GM21723 (cell line): ENCODE results near the gene LRRC3C.

Source experiments
- ATAC-seq: cut with Tn5 transposase; IDR thresholded peaks from one replicate; pipeline ENCODE4 v1.9.1; 2021; ENCODE audit warnings: mild to moderate bottlenecking, moderate library complexity; ENCODE audit not compliant: unreplicated experiment

LRRC3C gene

DNA sequence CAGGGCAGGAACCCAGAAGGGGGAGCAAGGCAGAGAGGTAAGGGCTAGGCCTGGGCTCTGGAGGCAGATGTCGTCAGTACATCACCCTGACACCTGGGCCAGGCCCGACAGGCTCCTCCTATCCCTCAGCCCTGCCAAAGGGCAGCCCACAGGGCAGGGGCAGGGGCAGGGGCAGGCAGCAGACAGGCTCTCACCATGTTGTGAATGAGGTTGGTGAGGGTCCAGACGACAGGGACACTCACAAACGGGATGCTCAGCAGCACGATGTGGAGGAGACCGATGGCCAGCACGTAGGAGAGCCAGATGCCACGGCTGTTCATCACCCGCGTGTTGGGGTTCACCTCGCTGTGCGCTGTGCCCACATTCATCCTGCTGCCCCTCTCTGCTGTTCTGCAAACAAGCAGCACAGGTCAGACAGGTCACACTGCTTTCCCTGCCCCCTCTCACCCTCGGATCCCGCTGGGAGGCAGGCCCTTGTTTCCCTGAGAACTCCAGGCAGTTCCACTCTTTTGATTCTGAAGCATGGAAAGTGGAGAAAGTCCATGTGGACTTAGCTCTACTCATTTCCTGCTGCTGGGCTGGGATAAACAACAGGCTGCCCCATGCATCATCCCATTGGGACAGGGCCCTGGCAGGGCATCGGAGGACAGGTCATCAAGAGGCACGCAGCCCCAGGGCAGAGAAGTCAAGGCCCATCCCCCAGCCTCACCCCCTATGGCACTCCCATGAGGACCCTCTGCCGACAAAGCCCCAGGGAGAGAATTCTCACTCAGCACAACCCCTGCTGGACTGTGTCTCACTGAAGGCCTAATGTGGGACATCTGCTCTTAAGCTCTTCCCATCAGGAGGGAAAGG is 3.5 kb upstream of the LRRC3C start:
- ATAC-seq, result no peak

GRCh38 chr17:39924691-39925055 is 2.9 kb upstream of the LRRC3C start:
- no peak for ATAC-seq

DNA sequence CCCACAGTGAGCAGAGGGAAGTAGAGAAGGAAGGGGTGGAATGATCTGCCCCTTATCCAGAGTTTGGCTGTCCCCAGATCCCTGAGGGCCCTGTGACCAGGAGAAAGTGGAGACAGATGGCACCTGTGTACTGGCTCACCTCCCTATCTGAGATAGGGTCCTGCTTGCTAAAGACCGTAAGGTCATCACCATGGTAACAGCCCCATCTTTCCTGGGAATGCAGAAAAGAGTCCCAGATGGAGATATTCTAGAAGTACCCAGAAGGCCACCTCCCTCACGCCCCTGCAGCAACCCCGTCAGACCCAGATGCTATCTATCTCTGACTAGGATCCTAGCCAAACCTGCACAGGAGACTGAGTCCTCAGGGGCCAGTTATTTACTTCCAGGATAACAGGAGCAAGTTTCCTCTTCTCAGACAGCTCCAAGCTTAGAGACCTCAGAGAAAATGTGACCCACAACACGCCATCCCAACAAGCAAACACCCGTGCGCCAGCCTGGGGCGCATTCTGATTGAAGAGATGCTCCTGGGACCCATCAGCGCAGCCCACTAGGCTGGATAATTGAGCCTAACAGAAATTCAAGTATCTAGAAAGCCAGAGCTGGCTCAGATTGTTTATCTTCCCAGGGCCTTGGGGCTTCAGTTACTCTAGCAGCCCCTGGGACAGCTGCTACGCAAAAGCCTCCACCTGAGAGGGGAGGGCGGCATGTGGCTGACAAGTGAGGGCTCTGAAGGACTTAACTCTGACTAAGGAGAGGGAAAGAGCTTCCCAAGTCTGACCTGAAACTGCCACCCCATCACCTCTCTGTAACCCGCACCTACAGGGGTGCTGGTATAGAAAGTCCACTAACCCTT is 2.0 kb upstream of the LRRC3C start:
- ATAC-seq, result no peak

GRCh38 chr17:39926135-39926587 is 1.4 kb upstream of the LRRC3C start:
- no peak for ATAC-seq

- peak; percentile 27 for ATAC-seq
Measured at GRCh38 chr17:39926588-39927100, 888 bp upstream of the LRRC3C start.

- peak; percentile 5 for ATAC-seq
Measured at GRCh38 chr17:39927929-39928857, 661 bp downstream of the LRRC3C start.

- no peak for ATAC-seq
Measured at GRCh38 chr17:39928858-39929645, 1.5 kb downstream of the LRRC3C start.

- ATAC-seq, result no peak
Measured at GRCh38 chr17:39929646-39930407, 2.3 kb downstream of the LRRC3C start.

- no peak for ATAC-seq
Measured at GRCh38 chr17:39933912-39934311, 6.4 kb downstream of the LRRC3C start.

GRCh38 chr17:39934324-39934723 is 6.8 kb downstream of the LRRC3C start:
- ATAC-seq, result no peak

DNA sequence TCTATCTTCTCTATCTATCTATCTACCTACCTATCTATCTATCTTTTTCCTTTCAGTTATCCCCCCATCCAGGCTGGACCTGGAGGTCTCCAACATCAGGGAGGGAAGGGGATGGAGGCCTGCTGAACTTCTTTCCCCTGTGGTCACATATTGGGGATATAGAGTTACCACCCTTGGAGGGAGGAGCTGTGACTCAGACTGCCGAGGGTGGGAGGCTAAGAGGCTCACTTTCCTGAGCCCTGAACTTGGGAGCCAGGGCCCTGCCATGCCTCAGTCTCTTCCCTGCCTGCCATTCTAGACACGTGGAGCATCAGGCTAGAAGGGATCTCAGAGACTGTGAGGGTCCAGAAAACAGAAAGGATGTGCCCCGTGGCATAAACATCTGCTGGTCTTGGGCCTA is 8.4 kb downstream of the LRRC3C start:
- no peak for ATAC-seq

DNA sequence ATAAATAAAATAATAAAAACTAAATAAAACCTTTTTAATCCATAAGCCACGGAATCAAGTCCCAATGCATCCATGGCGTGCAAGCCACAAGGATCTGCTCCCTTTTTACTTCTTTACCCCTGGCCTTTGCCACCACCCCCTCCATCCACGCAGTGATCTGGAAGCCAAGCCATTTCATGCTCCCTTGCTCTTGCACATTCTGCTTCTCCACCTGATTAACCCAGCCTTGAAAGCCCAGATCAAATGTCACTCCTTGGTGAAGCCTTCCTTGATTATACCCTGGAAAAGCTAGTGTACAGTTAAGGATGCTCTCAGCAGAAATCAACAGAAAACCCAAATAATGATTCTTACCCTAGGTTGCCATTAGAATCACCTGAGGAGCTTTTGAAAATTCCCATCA is 9.9 kb downstream of the LRRC3C start:
- no peak for ATAC-seq

GRCh38 chr17:39938140-39938869 is 10.8 kb downstream of the LRRC3C start:
- ATAC-seq, result no peak

DNA sequence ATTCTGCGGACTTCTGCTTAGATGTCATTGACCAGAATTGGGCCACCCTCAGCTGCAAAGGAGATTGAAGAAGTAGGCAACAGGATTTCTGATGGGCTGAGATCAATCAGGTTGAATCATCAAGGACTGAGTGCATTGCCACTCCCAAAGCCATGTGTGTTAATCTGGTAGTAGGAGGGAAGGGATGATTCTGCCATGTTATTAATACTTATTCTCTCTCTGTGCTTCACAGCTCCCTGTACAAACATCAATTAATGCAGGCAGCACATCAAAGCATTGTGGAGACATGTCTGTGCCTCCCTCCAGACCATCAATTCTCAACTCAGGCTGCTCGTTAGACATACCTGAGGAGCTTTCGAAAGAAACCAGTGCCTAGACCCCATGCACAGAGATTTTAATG is 11.6 kb downstream of the LRRC3C start:
- ATAC-seq, result no peak

GRCh38 chr17:39939588-39940419 is 12.3 kb downstream of the LRRC3C start:
- no peak for ATAC-seq

DNA sequence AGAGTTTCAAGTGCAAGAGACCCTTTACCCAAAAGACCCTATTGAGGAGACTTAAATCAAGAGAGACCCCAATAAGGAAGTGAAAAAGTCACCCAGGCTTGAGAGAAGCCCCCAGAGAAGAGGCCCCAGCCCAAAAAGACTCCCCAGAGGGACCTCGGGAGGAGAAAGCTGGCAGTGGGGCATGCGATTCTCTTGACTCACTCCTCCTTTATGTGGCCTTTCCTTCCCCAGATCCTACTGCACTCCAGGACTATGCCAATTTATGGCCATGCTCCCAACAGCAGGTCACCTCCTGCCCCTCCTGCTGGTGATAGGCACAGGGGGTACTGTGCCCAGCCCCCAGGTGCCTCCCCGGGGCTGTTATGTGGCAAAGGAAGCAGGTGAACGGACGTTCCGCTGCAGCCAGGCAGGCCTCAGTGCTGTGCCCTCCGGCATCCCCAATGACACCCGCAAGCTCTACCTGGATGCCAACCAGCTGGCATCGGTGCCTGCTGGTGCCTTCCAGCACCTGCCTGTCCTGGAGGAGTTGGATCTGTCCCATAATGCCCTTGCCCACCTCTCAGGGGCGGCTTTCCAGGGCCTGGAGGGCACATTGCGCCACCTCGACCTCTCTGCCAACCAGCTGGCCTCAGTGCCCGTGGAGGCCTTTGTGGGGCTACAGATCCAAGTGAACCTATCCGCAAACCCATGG is 16.3 kb downstream of the LRRC3C start:
- ATAC-seq, result no peak

DNA sequence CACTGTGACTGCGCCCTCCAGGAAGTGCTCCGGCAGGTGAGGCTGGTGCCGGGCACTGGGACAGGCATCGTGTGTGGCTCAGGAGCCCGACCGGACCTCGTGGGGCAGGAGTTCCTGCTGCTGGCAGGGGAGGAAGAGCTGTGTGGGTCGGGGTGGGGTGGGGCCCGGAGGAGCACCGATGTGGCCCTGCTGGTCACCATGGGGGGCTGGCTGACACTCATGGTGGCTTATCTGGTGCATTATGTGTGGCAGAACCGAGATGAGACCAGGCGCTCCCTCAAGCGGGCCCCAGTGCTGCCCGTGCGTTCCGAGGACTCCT is 16.8 kb downstream of the LRRC3C start:
- ATAC-seq, result no peak
